ENCODE data around the gene KRTAP10-4.
"Not testable (repeated sequence)": the region's sequence is repeated elsewhere in the genome, so short reads cannot be mapped to it uniquely, and the experiment has no call there.

The KRTAP10-4 gene

DNA sequence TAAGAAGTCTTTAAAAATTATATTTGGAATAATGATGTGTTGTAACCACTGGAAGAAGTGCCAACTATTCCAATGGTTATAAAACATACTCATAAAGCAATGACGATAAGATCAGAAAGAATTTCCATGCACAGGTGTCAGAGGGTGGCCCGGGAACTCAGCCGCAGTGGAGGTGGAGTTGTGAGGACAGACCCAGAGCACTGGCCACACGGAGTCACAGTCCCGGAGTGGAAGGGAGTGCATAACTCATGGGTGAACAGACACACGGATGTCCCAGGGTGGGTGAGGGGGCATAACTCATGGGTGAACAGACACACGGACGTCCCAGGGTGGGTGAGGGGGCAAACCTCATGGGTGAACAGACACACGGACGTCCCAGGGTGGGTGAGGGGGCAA lies 2.5 kb downstream of the KRTAP10-4 start:
- DNase-seq (ENCODE audit: low read depth) = no peak
- H3K4me1 ChIP-seq (ENCODE audit: control insufficient read depth, insufficient read depth, low read length) = no peaks in the 10 kb centered on the region
- H3K27me3 ChIP-seq (replicated peaks; ENCODE audit: control insufficient read depth, insufficient read depth, low read length) = no peaks in the 10 kb centered on the region
- H3K36me3 ChIP-seq (ENCODE audit: control insufficient read depth, insufficient read depth, low read length, severe bottlenecking) = no peaks in the 10 kb centered on the region
- H3K9ac ChIP-seq (ENCODE audit: low read length) = no peak overlapping the region
- peaks cover 31% of the 10 kb centered on the region for H3K9me3 ChIP-seq (ENCODE audit: control insufficient read depth, low read length)
- no peak overlapping the region for H3K4me3 ChIP-seq (ENCODE audit: low read length)

DNA sequence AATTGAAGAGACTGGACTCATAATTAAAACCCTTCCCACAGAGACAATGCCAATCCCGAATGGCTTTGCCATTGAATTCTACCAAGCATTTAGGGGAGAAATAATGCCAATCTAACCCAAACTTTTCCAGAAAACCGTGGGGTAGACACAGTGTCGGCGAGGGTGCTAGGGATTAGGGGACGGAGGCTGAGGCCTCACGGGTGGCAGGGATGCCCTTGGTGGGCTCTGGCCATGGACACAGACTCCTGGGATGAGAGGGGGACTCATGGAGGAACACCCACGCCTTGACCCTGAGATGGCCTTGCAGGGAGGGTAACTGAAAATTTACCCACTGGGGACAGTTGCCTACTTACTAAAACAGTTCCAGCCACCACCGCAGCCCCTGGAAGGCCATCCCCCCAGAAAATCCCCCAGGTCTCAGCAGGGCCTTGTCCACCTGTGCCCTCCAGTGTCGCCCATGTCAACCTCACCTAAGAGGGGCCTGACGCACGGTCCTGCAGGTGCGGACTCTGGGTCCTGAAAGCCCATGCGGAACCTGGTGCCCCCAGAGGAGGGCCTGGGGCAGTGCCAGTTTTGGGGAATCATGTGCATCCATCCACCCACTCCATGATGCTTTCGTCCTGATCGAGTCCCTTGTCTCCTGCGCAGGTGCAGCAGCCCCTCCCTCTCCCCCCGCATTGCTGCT lies 5.0 kb downstream of the KRTAP10-4 start:
- Histone ChIP-seq H3K9ac (ENCODE audit: low read length) (no peak overlapping the region), H3K4me1 (ENCODE audit: control insufficient read depth, insufficient read depth, low read length) (no peaks in the 10 kb centered on the region), H3K36me3 (ENCODE audit: control insufficient read depth, insufficient read depth, low read length, severe bottlenecking) (no peaks in the 10 kb centered on the region), H3K4me3 (ENCODE audit: low read length) (no peak overlapping the region), H3K9me3 (ENCODE audit: control insufficient read depth, low read length) (peaks cover 37% of the 10 kb centered on the region), H3K27me3 (replicated peaks; ENCODE audit: control insufficient read depth, insufficient read depth, low read length) (no peaks in the 10 kb centered on the region)
- no peak for DNase-seq (ENCODE audit: low read depth)

DNA sequence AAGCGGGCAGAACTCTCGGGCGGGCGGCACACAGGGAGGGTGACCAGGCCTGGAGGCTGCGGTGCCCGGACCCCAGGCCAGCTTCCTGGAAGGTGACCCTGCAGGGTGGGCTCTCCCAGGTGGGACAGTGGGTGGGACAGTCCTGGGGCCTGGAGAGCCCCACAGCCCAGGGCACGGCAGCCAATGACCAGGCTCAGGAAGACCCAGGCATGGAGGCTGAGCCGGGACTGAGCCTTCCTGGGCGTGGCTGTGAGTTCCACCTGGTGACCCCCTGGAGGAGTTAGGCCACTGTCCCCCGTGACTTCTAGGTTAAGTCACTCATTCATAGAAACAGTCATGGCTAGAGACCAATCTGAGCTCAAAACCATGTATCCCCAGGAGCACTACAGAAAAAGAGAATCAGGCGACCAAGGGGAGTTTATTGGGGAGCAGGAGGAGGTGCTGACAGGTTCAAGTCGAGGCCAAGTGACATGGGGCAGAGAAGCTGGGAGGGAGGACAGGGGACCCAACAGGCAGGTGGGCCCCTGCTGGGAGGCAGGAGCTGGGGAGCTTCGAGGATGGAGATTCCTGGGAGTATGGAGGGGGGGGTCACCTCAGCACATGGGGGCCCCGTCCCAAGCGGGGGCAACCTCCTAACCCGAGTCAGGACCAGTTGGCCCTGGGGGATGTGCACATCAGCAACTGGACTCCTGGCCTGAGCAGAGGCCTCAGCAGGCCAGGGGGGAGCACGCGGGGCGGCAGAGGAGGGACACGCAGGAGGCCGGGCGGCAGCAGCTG lies 5.7 kb downstream of the KRTAP10-4 start:
- H3K9ac ChIP-seq (ENCODE audit: low read length) = no peak overlapping the region
- H3K4me1 ChIP-seq (ENCODE audit: control insufficient read depth, insufficient read depth, low read length) = no peaks in the 10 kb centered on the region
- H3K27me3 ChIP-seq (replicated peaks; ENCODE audit: control insufficient read depth, insufficient read depth, low read length) = no peaks in the 10 kb centered on the region
- peaks cover 37% of the 10 kb centered on the region for H3K9me3 ChIP-seq (ENCODE audit: control insufficient read depth, low read length)
- DNase-seq (ENCODE audit: low read depth) = no peak
- H3K4me3 ChIP-seq (ENCODE audit: low read length) = no peak overlapping the region
- no peaks in the 10 kb centered on the region for H3K36me3 ChIP-seq (ENCODE audit: control insufficient read depth, insufficient read depth, low read length, severe bottlenecking)

DNA sequence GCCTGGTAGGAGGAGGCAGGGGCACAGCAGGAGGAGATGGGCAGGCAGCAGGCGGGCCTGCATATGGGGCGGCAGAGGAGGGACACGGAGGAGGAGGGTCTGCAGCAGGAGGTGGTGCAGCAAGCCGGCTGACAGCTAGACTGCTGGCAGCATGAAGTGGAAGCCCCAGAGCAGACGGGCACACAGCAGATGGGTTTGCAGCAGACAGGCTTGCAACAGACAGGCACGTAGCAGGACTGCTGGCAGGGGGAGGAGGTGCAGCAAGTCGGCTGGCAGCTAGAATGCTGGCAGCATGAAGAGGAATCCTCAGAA lies 6.3 kb downstream of the KRTAP10-4 start:
- Histone ChIP-seq H3K27me3 (replicated peaks; ENCODE audit: control insufficient read depth, insufficient read depth, low read length) (no peaks in the 10 kb centered on the region), H3K36me3 (ENCODE audit: control insufficient read depth, insufficient read depth, low read length, severe bottlenecking) (no peaks in the 10 kb centered on the region), H3K4me3 (ENCODE audit: low read length) (no peak overlapping the region), H3K4me1 (ENCODE audit: control insufficient read depth, insufficient read depth, low read length) (no peaks in the 10 kb centered on the region), H3K9ac (ENCODE audit: low read length) (no peak overlapping the region), H3K9me3 (ENCODE audit: control insufficient read depth, low read length) (peaks cover 37% of the 10 kb centered on the region)
- no peak for DNase-seq (ENCODE audit: low read depth)

DNA sequence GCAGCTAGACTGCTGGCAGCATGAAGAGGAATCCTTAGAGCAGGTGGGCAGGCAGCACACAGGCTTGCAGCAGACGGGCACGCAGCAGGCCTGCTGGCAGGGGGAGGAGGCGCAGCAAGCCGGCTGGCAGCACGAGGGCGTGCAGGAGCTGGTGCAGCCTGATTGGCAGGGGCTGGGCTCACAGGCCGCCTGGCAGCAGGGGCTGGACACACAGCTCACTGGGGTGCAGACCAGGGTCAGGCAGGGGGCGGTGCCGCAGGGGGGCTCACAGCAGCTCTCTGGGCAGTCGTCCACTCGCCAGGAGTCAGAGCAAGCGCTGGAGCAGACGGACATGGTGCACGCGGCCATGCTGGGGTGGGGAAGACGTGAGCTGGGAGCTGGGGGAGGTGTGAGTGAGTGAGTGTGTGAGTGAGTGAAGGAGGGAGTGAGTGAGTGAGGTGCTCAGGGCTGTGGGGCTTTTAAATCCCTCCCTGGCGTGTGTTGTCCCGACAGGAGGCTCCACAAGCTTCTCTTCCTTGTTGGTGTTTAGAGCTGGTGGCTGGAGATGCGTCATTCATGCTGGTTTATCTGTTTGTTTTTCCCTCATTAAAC lies 6.8 kb downstream of the KRTAP10-4 start, which contains the start of gene KRTAP10-5:
KRTAP10-5 (minus strand) TSS at position 374 of the 591 bp plus-strand sequence; CDS start at position 348, 26 bp downstream.
- DNase-seq (ENCODE audit: low read depth); H3K36me3 ChIP-seq (ENCODE audit: control insufficient read depth, insufficient read depth, low read length, severe bottlenecking); H3K27me3 ChIP-seq (replicated peaks; ENCODE audit: control insufficient read depth, insufficient read depth, low read length); H3K4me1 ChIP-seq (ENCODE audit: control insufficient read depth, insufficient read depth, low read length); H3K4me3 ChIP-seq (ENCODE audit: low read length); H3K9ac ChIP-seq (ENCODE audit: low read length): not testable (repeated sequence)
- H3K9me3 ChIP-seq (ENCODE audit: control insufficient read depth, low read length) = peaks cover 40% of the 10 kb centered on the region

DNA sequence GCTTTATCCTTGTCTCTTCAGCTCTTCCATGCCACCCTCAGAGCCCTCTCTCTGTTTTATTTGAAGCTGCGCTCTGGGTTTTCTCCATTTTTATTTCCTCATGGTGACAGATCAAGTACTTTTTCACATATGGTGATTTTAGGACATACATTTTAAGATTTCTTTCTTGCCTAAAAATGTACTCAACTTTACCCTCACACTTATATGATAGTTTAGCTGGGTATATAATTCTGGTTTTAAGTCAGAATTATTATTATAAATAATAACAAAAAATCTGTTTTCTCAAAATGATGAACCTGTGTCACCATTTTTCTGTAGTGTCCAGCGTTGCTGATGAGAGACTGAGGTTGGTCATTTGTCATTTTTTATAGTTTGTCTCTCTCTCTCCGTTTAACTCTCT lies 7.6 kb downstream of the KRTAP10-4 start:
- no peak overlapping the region for H3K4me3 ChIP-seq (ENCODE audit: low read length)
- no peak overlapping the region for H3K9ac ChIP-seq (ENCODE audit: low read length)
- DNase-seq (ENCODE audit: low read depth) = no peak
- no peaks in the 10 kb centered on the region for H3K27me3 ChIP-seq (replicated peaks; ENCODE audit: control insufficient read depth, insufficient read depth, low read length)
- H3K36me3 ChIP-seq (ENCODE audit: control insufficient read depth, insufficient read depth, low read length, severe bottlenecking) = no peaks in the 10 kb centered on the region
- peaks cover 38% of the 10 kb centered on the region for H3K9me3 ChIP-seq (ENCODE audit: control insufficient read depth, low read length)
- no peaks in the 10 kb centered on the region for H3K4me1 ChIP-seq (ENCODE audit: control insufficient read depth, insufficient read depth, low read length)

DNA sequence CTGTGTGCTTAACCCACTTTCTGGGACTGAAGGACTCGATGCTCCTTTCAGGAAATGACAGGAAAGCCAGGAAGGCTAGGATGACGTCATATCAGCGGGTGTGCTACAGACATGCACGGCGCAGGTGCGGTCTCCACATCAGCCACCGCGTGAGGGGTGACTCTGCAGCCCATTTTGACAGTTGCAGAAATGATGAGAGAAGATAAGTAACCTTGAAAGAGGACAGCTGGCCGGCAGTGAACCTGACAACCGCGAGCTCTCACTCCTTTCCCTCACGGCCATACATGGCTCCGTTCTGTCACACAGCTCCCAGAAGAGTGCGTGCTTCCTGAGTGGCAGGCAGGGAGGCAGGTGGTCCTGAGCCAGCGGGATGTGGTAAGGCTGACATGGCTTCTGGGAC lies 8.5 kb downstream of the KRTAP10-4 start:
- Histone ChIP-seq H3K36me3 (ENCODE audit: control insufficient read depth, insufficient read depth, low read length, severe bottlenecking) (no peaks in the 10 kb centered on the region), H3K9me3 (ENCODE audit: control insufficient read depth, low read length) (peaks cover 30% of the 10 kb centered on the region), H3K9ac (ENCODE audit: low read length) (no peak overlapping the region), H3K27me3 (replicated peaks; ENCODE audit: control insufficient read depth, insufficient read depth, low read length) (no peaks in the 10 kb centered on the region), H3K4me1 (ENCODE audit: control insufficient read depth, insufficient read depth, low read length) (no peaks in the 10 kb centered on the region), H3K4me3 (ENCODE audit: low read length) (no peak overlapping the region)
- DNase-seq (ENCODE audit: low read depth) = no peak

DNA sequence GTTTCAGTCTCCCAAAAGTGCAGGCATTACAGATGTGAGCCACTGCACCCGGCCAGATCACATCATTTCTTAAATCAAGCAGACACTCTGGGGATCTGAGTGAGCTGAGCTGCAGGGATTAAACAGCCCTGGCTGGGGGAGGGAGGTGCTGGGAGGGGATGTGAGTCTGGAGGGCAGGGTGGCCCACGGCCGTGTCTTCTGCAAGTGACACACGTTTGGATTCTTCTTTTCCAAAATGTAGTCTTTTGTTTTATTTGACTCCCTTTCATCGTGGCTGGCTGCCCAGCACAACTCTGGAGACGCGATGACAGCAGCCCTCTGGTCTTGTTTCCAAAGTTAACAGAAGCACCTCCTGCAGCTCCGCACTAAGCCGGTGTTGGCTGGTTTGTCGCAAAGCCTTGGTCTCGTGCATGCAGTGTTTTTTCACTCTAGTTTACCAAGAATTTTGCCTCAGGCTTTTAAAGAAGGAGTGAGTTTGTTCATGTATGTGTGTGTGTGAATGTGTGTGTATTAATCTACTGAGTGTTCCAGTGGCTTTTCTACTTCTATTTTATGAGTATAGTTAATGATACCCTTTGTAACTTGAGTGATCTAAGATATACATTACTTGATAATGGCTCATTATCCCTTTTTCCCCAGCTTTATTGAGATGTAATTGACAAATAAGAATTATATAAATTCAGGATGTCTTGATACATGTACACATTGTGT lies 9.7 kb downstream of the KRTAP10-4 start:
- H3K4me1 ChIP-seq (ENCODE audit: control insufficient read depth, insufficient read depth, low read length) = no peaks in the 10 kb centered on the region
- H3K27me3 ChIP-seq (replicated peaks; ENCODE audit: control insufficient read depth, insufficient read depth, low read length) = no peaks in the 10 kb centered on the region
- no peak overlapping the region for H3K9ac ChIP-seq (ENCODE audit: low read length)
- DNase-seq (ENCODE audit: low read depth) = no peak
- peaks cover 25% of the 10 kb centered on the region for H3K9me3 ChIP-seq (ENCODE audit: control insufficient read depth, low read length)
- no peak overlapping the region for H3K4me3 ChIP-seq (ENCODE audit: low read length)
- no peaks in the 10 kb centered on the region for H3K36me3 ChIP-seq (ENCODE audit: control insufficient read depth, insufficient read depth, low read length, severe bottlenecking)

DNA sequence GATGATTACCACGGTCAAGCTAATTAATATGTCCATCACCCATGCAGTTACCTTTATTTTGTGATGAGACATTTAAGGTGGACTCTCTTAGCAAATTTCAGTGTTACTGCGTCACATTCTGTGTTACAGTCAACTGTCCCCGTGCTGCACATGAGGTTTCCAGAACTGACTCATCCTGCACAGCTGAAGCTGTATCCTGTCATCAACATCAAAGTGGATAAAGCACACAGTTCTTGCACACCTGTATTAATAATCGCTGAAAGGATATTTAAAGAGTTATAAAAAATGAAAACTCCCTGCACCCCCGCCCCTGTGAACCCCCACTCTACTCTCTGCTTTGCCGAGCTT lies 10.2 kb downstream of the KRTAP10-4 start:
- no peak overlapping the region for H3K4me3 ChIP-seq (ENCODE audit: low read length)
- no peak for DNase-seq (ENCODE audit: low read depth)
- H3K4me1 ChIP-seq (ENCODE audit: control insufficient read depth, insufficient read depth, low read length) = no peaks in the 10 kb centered on the region
- H3K9ac ChIP-seq (ENCODE audit: low read length) = no peak overlapping the region
- no peaks in the 10 kb centered on the region for H3K27me3 ChIP-seq (replicated peaks; ENCODE audit: control insufficient read depth, insufficient read depth, low read length)
- peaks cover 25% of the 10 kb centered on the region for H3K9me3 ChIP-seq (ENCODE audit: control insufficient read depth, low read length)
- no peaks in the 10 kb centered on the region for H3K36me3 ChIP-seq (ENCODE audit: control insufficient read depth, insufficient read depth, low read length, severe bottlenecking)

DNA sequence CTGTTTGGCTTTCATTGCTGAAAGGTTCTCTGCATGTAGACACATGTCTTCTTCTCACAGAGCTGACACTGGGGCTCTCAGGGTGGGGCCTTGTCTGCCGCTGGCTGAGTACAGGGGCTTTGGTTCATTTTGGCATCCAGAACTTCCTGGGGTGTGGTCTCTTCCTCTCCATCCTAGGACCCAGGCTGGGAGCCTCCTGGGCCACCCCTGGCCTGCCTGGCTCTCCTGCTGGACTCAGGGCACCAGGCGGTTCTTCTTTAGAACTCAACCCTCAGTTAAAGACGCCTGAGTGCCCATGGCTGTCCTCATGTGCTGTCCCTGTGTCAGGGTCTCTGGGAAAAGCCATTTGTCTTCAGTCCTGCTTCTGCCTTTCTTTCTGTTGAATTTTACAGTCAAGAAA lies 12.4 kb downstream of the KRTAP10-4 start:
- peaks cover 22% of the 10 kb centered on the region for H3K9me3 ChIP-seq (ENCODE audit: control insufficient read depth, low read length)
- no peak overlapping the region for H3K4me3 ChIP-seq (ENCODE audit: low read length)
- DNase-seq (ENCODE audit: low read depth) = no peak
- H3K36me3 ChIP-seq (ENCODE audit: control insufficient read depth, insufficient read depth, low read length, severe bottlenecking) = no peaks in the 10 kb centered on the region
- H3K9ac ChIP-seq (ENCODE audit: low read length) = no peak overlapping the region
- no peaks in the 10 kb centered on the region for H3K4me1 ChIP-seq (ENCODE audit: control insufficient read depth, insufficient read depth, low read length)
- no peaks in the 10 kb centered on the region for H3K27me3 ChIP-seq (replicated peaks; ENCODE audit: control insufficient read depth, insufficient read depth, low read length)

DNA sequence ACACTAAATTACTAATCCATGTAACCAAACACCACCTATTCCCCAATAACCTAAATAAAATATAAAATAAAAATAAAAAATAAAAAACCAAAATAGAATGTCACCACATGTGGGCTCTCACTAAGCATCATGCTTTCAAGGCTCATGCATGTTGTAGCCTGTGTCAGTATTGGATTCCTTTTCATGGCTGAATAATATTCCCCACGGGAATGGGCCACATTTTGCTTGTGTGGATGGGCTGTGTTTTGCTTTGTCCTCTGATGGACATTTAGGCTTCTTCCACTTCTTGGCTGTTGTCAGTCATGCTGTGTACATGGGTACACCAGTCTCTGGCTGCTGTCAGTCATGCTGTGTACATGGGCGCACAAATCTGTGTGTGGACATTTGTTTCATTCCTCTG lies 15.6 kb downstream of the KRTAP10-4 start:
- Histone ChIP-seq H3K4me3 (ENCODE audit: low read length) (no peak overlapping the region), H3K4me1 (ENCODE audit: control insufficient read depth, insufficient read depth, low read length) (peaks cover 4% of the 10 kb centered on the region), H3K36me3 (ENCODE audit: control insufficient read depth, insufficient read depth, low read length, severe bottlenecking) (no peaks in the 10 kb centered on the region), H3K9me3 (ENCODE audit: control insufficient read depth, low read length) (peaks cover 8% of the 10 kb centered on the region), H3K27me3 (replicated peaks; ENCODE audit: control insufficient read depth, insufficient read depth, low read length) (peaks cover 18% of the 10 kb centered on the region), H3K9ac (ENCODE audit: low read length) (no peak overlapping the region)
- DNase-seq (ENCODE audit: low read depth) = no peak

Data from adipocyte (in vitro differentiated cells).